Panc1 (cell line): ENCODE data around the gene LIPC.

Source experiments
- POLR2AphosphoS5 ChIP-seq: IDR thresholded peaks from 2 replicates; pipeline ENCODE4 v1.6.1; 2012; ENCODE audit warnings: mild to moderate bottlenecking, low read depth, low read length, moderate library complexity
- SIN3A ChIP-seq: IDR thresholded peaks from 2 replicates; pipeline ENCODE4 v1.6.1; 2012; ENCODE audit warnings: low read depth, mild to moderate bottlenecking, low read length, moderate library complexity, borderline replicate concordance; ENCODE audit not compliant: insufficient read depth
- TF ChIP-seq, protein P1 (sequence below): fragments of 450-650 bp; IDR thresholded peaks from 2 replicates; pipeline ENCODE4 v1.5.1; 2017; ENCODE audit warnings: mild to moderate bottlenecking
- TF ChIP-seq, protein P2 (sequence below), 2 experiments: IDR thresholded peaks; 2 replicates each; pipeline ENCODE4 v1.6.1; 2011 to 2012; ENCODE audit warnings: low read depth in 2 of 2, control low read depth in 1 of 2, low read length in 1 of 2, mild to moderate bottlenecking in 1 of 2, moderate library complexity in 1 of 2; ENCODE audit not compliant: insufficient read depth in 1 of 2

DNA sequence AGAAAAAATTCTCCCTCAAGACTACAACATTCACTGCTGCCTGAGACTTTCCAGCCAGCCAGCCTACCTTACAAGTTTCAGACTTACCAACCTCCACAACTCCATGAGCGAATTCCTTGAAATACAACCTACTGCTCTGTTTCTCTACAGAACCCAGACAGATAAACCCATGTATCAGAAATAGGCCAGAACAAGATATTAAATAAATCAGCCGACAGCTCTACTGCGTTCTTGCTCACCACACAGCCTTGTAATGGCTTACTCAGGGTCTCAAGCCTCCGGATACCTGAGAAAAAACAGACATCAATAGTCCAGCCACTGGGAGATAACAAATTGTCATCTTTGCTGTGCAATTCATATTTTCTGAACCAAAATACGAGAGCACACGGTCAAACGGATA, 43.6 kb upstream of the LIPC start:
- TF ChIP-seq, protein P1, sequence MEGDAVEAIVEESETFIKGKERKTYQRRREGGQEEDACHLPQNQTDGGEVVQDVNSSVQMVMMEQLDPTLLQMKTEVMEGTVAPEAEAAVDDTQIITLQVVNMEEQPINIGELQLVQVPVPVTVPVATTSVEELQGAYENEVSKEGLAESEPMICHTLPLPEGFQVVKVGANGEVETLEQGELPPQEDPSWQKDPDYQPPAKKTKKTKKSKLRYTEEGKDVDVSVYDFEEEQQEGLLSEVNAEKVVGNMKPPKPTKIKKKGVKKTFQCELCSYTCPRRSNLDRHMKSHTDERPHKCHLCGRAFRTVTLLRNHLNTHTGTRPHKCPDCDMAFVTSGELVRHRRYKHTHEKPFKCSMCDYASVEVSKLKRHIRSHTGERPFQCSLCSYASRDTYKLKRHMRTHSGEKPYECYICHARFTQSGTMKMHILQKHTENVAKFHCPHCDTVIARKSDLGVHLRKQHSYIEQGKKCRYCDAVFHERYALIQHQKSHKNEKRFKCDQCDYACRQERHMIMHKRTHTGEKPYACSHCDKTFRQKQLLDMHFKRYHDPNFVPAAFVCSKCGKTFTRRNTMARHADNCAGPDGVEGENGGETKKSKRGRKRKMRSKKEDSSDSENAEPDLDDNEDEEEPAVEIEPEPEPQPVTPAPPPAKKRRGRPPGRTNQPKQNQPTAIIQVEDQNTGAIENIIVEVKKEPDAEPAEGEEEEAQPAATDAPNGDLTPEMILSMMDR = no peak
- TF ChIP-seq SIN3A (no peak), POLR2AphosphoS5 (no peak)
- TF ChIP-seq, protein P2, sequence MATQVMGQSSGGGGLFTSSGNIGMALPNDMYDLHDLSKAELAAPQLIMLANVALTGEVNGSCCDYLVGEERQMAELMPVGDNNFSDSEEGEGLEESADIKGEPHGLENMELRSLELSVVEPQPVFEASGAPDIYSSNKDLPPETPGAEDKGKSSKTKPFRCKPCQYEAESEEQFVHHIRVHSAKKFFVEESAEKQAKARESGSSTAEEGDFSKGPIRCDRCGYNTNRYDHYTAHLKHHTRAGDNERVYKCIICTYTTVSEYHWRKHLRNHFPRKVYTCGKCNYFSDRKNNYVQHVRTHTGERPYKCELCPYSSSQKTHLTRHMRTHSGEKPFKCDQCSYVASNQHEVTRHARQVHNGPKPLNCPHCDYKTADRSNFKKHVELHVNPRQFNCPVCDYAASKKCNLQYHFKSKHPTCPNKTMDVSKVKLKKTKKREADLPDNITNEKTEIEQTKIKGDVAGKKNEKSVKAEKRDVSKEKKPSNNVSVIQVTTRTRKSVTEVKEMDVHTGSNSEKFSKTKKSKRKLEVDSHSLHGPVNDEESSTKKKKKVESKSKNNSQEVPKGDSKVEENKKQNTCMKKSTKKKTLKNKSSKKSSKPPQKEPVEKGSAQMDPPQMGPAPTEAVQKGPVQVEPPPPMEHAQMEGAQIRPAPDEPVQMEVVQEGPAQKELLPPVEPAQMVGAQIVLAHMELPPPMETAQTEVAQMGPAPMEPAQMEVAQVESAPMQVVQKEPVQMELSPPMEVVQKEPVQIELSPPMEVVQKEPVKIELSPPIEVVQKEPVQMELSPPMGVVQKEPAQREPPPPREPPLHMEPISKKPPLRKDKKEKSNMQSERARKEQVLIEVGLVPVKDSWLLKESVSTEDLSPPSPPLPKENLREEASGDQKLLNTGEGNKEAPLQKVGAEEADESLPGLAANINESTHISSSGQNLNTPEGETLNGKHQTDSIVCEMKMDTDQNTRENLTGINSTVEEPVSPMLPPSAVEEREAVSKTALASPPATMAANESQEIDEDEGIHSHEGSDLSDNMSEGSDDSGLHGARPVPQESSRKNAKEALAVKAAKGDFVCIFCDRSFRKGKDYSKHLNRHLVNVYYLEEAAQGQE (IDR thresholded peaks at IDR 0.05; ENCODE audit: insufficient read depth in 1 of 2, low read depth in 2 of 2, low read length in 1 of 2) = no peak
